Stomach smooth muscle (tissue), 2 donors: Measurements from ENCODE around the gene HTT.
A peak's percentile ranks its signal among the peaks of the same experiment; 100 is the strongest.
"Not testable (repeated sequence)": the region's sequence is repeated elsewhere in the genome, so short reads cannot be mapped to it uniquely, and the experiment has no call there.

ENCODE experiments used
- H3K27ac ChIP-seq: one replicate; pipeline ENCODE4 v1.7.0; 2013; ENCODE audit warnings: mild to moderate bottlenecking, low read length, inconsistent platforms
- H3K27me3 ChIP-seq, 2 donors: one replicate each; pipeline ENCODE4 v1.7.0; 2013; ENCODE audit warnings: low read length in 2 of 2; ENCODE audit not compliant: insufficient read depth in 2 of 2, control insufficient read depth in 1 of 2
- H3K36me3 ChIP-seq, 2 donors: one replicate each; pipeline ENCODE4 v1.7.0; 2013; ENCODE audit warnings: low read length in 2 of 2; ENCODE audit not compliant: control insufficient read depth in 2 of 2, insufficient read depth in 2 of 2
- H3K4me1 ChIP-seq: one replicate; pipeline ENCODE4 v1.7.0; 2013; ENCODE audit warnings: low read length; ENCODE audit not compliant: control insufficient read depth, insufficient read depth
- H3K4me3 ChIP-seq, 2 donors: one replicate each; pipeline ENCODE4 v1.7.0; 2013; ENCODE audit warnings: low read length in 2 of 2
- H3K9ac ChIP-seq, 2 donors: one replicate each; pipeline ENCODE4 v1.7.0; 2013; ENCODE audit warnings: low read length in 2 of 2, mild to moderate bottlenecking in 1 of 2
- H3K9me3 ChIP-seq, 2 donors: one replicate each; pipeline ENCODE4 v1.7.0; 2013; ENCODE audit warnings: low read length in 2 of 2; ENCODE audit not compliant: control insufficient read depth in 2 of 2
- donor health status: healthy.
- donor health status: Pancreatic carcinoma.

The HTT gene

DNA sequence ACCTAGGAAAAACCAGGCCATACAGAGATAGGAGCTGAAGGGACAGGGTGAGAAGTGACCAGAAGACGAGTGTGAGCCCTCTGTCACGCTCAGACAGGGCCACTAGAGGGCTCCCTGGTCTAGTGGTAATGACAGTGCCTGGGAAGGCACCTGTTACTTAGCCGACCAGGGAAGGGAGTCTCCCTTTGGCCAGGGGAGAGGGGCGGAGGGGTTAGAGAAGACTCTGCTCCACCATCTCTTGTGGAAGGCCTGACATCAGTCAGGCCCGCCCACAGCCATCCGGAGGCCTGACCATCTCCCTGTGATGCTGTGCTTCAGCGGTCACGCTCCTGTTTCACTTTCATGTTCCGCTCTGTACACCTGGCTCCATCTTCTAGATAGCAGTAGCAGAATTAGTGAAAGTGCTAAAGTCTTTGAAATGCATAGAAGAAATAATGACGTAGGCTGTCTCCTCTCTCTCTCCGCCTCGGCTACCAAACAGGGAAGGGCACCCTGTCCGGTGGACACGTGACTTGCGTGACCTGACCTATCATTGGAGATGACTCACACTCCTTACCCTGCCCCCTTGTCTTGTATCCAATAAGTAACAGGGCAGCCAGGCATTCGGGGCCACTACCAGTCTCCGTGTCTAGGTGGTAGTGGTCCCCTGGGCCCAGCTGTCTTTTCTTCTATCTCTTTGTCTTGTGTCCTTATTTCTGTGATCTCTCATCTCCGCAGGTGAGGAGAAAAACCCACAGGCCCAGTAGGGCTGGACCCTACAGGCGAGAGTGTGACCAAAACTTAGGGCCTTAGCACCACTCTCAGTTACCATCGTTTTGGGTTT, 26.8 kb upstream of the HTT start:
- Histone ChIP-seq H3K36me3 (no peaks in the 10 kb centered on the region), H3K9me3 (no peaks in the 10 kb centered on the region), H3K27me3 (no peaks in the 10 kb centered on the region), H3K27ac (no peak overlapping the region), H3K4me1 (no peaks in the 10 kb centered on the region), H3K9ac (no peak overlapping the region), H3K4me3 (peak overlapping the region; percentile 54 to 59)

DNA sequence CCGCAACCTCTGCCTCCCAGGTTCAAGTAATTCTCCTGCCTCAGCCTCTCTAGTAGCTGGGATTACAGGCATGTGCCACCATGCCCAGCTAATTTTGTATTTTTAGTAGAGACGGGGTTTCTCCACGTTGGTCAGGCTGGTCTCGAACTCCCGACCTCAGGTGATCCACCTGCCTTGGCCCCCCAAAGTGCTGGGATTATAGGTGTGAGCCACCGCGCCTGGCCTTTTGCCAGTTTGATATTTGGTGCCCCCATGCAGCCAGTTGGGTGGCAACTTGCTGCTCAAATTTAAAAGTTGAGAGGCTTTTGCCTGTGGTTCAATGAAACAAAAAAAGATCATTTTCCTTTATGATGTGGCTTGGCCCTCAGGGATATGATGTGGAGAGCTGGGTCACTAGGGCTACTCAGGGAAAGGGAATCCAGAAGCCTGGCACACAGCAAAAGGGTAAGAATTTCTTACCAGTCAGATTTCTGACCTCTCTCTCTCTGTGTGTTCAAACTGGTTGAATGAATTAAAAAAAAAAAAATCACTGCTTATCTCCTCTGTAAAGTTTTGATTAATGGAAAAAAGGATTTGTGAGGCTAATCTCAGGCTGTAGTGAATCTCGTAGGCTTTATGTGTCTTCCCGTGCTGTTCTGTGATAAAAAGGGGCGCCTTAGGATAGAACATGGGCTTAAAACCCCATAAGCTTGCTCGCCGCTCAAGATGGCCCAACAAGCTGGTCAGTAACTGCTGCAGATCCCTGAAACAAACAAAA, 23.2 kb upstream of the HTT start:
- H3K36me3 ChIP-seq, H3K4me1 ChIP-seq, H3K4me3 ChIP-seq, H3K27ac ChIP-seq, H3K27me3 ChIP-seq, H3K9me3 ChIP-seq, H3K9ac ChIP-seq: not testable (repeated sequence)

DNA sequence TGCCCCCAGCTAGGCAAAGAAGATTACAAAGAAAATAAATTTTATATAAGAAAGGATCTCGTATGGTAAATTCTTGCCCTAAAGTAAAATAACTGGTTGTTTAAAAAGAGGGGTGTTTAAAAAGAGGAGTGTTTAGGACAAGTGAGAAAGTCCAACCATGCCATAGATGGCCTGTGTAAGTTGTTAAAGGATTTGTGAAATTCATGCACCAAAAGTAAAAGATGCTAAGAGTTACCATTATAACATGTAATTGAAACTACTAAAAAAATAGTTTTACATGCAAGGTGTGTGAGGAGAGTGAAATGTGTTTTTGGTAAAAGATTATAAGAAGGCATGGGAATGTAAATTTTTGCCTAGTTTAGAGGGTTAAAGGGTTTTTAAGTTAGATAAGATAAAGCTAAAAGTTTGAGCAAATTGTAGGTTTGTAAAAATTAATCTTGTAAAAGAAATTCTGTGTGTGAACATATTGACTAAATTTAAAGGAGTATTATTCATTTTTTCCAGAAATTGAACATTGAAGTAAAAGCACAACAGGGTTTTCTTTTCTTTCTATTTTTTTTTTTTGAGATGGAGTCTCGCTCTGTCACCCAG, 20.2 kb upstream of the HTT start:
- no peaks in the 10 kb centered on the region for H3K27me3 ChIP-seq
- H3K27ac ChIP-seq, result no peak overlapping the region
- H3K9ac ChIP-seq, result no peak overlapping the region

DNA sequence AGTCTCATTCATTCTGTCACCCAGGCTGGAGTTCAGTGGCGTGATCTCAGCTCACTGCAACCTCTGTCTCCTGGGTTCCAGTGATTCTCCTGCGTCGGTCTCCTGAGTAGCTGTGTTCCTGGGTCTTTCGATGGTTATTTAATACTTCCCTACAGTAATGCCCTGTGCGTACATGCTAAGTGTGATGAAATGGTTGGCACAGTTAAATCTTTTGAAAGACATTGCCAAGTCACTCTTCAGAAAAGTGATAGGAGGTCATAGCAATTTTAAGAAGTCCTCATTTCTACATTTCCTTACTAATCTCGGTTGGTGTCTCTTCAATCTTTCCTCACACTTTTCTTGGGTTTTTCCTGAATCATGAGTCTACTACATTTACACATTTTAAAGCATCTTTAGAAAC, 14.5 kb upstream of the HTT start:
- Histone ChIP-seq H3K36me3 (no peaks in the 10 kb centered on the region), H3K27me3 (no peaks in the 10 kb centered on the region), H3K9me3 (no peaks in the 10 kb centered on the region), H3K4me1 (no peaks in the 10 kb centered on the region), H3K27ac (no peak overlapping the region), H3K4me3 (no peak overlapping the region), H3K9ac (no peak overlapping the region)

More for the DNA sequence above, 20.2 kb upstream of the HTT start:
- H3K4me3 ChIP-seq, result no peak overlapping the region
- no peaks in the 10 kb centered on the region for H3K9me3 ChIP-seq
- H3K36me3 ChIP-seq, result no peaks in the 10 kb centered on the region
- no peaks in the 10 kb centered on the region for H3K4me1 ChIP-seq

DNA sequence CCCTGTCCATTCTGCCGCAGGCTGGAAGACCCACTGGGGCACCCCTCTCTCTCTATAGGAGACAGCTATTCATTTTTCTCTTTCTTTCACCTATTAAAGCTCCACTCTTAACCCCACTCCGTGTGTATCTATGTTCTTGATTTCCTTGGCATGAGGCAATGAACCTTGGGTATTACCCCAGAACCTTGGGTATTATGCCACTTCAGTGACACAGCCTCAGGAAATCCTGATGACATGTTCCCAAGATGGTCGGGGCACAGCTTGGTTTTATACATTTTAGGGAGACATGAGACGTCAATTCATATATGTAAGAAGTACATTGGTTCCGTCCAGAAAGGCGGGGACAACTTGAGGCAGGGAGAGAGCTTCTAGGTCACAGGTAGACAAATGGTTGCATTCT, 13.5 kb upstream of the HTT start:
- Histone ChIP-seq H3K4me1 (no peaks in the 10 kb centered on the region), H3K27ac (no peak overlapping the region), H3K9me3 (no peaks in the 10 kb centered on the region), H3K36me3 (no peaks in the 10 kb centered on the region), H3K4me3 (no peak overlapping the region), H3K27me3 (no peaks in the 10 kb centered on the region), H3K9ac (no peak overlapping the region)

DNA sequence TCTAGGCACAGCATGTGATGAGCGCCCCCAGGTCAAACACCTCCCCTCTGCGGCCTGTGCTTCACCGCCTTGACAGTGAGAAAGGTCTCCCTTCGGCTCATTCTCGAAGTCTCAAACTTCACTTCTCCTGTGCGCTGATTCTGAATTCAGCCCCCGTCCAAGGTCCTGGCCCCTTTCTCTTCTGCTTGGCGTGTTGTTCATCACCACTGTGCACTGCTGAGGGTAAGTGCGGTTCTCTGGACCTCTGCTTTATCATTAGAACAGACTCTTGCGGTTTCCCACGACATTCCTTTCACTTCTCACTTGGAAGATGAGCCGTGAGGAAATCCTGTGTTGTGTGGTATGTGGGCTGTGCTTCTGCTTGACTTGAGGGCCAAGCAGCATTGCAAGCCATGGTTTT, 12.0 kb upstream of the HTT start:
- H3K27me3 ChIP-seq, result no peaks in the 10 kb centered on the region
- H3K9me3 ChIP-seq, result no peaks in the 10 kb centered on the region
- H3K9ac ChIP-seq, result no peak overlapping the region
- H3K4me3 ChIP-seq, result no peak overlapping the region
- no peak overlapping the region for H3K27ac ChIP-seq
- H3K4me1 ChIP-seq, result no peaks in the 10 kb centered on the region
- H3K36me3 ChIP-seq, result no peaks in the 10 kb centered on the region

DNA sequence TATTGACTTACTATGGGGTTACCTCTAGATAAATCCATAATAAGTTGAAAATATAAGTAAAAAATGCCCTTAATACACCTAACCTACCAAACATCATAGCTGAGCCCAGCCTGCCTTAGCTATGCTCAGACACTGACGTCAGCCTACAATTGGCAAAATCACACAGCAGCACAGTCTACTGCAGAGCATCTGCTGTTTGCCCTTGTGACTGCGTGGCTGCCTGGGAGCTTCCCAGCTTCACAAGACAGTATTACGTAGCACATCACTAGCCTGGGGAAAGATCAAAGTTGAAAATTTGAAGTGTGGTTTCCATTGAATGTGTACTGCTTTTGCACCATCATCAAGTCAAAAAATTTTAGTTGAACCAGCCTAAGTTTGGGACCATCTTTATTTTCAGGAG, 8.9 kb upstream of the HTT start:
- no peak overlapping the region for H3K4me3 ChIP-seq
- no peaks in the 10 kb centered on the region for H3K4me1 ChIP-seq
- H3K9ac ChIP-seq, result no peak overlapping the region
- H3K9me3 ChIP-seq, result no peaks in the 10 kb centered on the region
- H3K27ac ChIP-seq, result no peak overlapping the region
- H3K36me3 ChIP-seq, result no peaks in the 10 kb centered on the region
- H3K27me3 ChIP-seq, result no peaks in the 10 kb centered on the region

DNA sequence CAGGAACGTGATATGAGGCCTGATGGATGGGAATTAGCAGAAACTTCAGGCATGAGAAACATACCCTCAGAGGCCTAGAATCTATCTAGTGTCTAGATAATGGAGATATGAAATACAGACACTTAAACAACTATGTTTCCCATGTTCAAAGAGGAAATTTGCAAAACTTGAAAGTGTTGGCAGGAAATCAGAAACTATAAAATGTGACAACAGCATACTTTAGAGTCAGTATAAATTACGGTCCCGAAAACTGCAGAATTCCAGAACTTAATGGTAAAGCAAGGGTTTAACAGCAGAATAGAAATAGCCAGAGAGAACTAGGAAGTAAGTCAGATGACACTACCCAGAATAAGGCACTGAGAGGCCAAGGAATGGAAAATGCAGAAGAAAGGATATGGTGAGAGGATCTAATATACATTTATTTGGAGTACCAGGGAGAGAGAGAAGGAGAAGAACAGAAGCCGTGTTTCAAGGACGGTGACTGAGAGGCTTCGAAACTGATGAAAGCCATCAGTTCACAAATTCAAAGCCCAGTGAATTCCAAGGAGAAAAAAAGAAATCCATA, 7.6 kb upstream of the HTT start:
- Histone ChIP-seq H3K4me3 (no peak overlapping the region), H3K9me3 (no peaks in the 10 kb centered on the region), H3K36me3 (no peaks in the 10 kb centered on the region), H3K9ac (no peak overlapping the region), H3K4me1 (no peaks in the 10 kb centered on the region), H3K27me3 (no peaks in the 10 kb centered on the region), H3K27ac (no peak overlapping the region)

DNA sequence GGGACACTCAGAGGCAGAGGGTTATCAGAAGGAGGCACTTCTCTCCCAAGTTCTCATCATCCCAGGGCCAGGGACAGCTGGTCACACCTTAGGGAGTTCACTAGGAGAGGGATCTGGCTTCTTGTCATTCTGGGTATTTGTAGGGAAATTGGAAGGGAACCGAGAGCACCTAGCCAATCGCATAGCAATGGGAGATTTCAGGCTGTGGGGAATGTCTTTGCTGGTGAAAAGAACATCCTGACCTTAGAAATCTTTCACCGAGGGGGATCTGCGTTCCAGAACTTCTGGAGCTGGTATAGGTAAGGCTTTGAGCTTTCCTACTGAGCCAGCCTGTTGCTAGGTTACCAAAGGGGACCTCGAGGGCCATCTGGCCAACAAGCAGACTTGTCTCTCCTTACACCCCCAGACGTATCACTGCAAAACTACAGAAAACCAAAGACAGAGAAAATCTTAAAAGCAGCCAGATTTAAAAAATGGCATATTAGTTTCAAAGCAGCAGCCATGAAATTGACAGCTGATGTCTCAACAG, 6.9 kb upstream of the HTT start:
- H3K36me3 ChIP-seq, result no peaks in the 10 kb centered on the region
- no peak overlapping the region for H3K27ac ChIP-seq
- no peaks in the 10 kb centered on the region for H3K9me3 ChIP-seq
- no peaks in the 10 kb centered on the region for H3K27me3 ChIP-seq
- H3K9ac ChIP-seq, result no peak overlapping the region
- no peak overlapping the region for H3K4me3 ChIP-seq
- H3K4me1 ChIP-seq, result no peaks in the 10 kb centered on the region

DNA sequence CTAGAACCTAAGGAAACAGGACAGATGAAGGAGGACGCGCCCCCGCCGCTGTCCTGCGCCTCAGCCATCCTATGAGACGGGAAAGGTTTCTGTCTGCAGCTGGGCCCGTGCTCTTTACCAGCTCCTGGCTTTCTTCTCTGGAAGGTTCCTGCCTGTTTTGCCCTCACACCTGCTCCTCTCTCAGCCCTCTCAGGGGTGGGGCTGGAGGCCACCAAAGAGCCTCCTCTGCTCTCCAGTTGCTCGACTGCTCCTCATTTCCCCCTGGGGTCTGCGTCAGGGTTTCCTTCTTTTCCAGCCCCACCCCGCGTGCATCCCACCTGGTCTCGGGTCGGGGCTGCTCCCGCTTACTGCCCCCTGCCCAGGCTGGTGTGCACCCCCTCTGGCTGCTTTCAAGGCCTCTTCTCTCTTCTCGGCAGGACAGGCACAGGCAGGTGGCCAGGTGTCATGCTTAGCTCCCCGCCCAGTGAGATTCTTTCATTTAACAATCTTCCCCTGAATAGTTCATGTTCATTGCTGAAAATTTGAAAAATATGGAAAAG, 4.8 kb upstream of the HTT start:
- Histone ChIP-seq H3K9me3 (no peaks in the 10 kb centered on the region), H3K4me3 (no peak overlapping the region), H3K36me3 (no peaks in the 10 kb centered on the region), H3K27me3 (no peaks in the 10 kb centered on the region), H3K27ac (no peak overlapping the region), H3K4me1 (peaks cover 6% of the 10 kb centered on the region), H3K9ac (no peak overlapping the region)
